ENCODE measurements around the gene FCHSD1. TPM values are rescaled to one million over a fixed set of nuclear protein-coding genes. Genes with fewer than 3 reads are reported as not detected.

Gene FCHSD1
- total and polyA plus RNA-seq, 10 donors = 20.4 to 67.3 (median 45.6) TPM

DNA sequence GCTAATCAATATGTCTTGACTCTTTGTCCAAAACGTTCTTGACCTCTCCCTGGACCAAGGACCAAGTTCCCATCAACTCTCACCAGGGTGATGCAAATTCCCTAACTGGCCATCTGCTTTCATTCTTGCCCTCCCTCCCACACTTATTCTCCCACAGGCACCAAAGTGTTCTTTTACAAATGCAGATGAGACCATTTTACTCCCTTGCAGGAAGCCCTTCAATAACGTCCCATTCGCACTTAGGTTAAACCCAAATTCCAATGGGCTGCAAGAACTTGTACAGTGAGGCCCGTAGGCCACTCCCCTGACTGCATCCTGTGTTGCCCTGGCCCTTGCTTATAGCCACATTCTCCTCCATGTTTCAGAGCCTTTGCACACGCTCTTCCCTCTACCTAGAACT is 23.5 kb upstream of the FCHSD1 start:
- Histone ChIP-seq H3K27ac (no peak overlapping the region), H3K4me3 (no peak overlapping the region), H3K27me3 (replicated peaks in 1 of 7) (no peaks in the 10 kb centered on the region), H3K4me1 (peaks cover 0 to 7% (median 2%) of the 10 kb centered on the region in 6 donors), H3K9me3 (no peaks in the 10 kb centered on the region), H3K36me3 (peaks cover 0 to 67% (median 7%) of the 10 kb centered on the region in 6 donors)
- 70 to 80% (median 78%) methylated on average over 5 of the region's 5 CpGs for WGBS, 5 donors
- DNase-seq = no peak
- intact Hi-C loops (cut with DNase I; ENCODE audit: low total_unique reads) = no loop called here
- TF ChIP-seq POLR2A (IDR thresholded peaks at IDR 0.05) = no peak
- TF ChIP-seq CTCF (IDR thresholded peaks at IDR 0.05 in 8 of 11, conservative IDR thresholded peaks at IDR 0.05 in 3 of 11) = no peak
- no peak for TF ChIP-seq POLR2AphosphoS5 (IDR thresholded peaks at IDR 0.05)

- H3K4me3 ChIP-seq = no peak overlapping the region
- intact Hi-C loops (cut with DNase I; ENCODE audit: low total_unique reads) = no loop called here
Observed at GRCh38 chr5:141672841-141673813, 21.9 kb upstream of the FCHSD1 start.

DNA sequence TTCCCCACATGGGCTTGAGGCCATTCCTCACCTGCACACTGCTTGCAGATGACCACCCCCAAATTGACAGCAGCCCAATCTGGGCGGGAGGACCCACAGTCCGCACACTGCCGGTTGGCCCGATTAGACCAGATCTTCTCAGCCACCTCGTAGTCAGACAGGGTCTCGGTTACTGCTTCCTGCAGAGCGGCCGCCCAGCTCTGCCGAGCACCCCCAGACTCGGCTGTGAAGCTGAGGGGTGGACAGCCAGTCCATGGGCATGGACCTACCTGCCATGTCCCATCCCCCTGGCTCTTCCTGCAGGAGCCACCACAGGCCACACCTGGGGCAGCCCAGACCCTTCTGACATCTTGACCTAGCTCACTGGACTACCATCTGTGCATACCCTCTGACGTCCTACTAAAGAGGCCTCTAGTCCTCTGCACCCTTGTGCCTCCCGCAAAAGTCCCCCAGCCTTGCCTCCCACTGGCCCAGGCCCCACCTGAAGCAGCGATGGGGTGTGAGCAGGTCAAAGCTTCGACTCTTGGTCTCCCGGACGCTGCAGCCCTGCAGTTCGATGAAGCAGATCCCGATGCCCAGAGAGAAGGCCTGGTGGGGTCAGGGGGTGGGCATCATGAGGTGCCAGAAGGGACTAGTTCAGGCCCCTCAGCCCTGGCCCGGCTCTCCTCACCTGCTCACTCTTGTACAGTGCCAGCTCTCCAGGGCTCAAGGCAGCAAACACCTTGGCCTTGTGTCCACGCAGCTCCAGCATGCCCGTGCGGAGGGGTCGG is 21.0 kb upstream of the FCHSD1 start:
- H3K4me1 ChIP-seq = no peaks in the 10 kb centered on the region
- 88 to 96% (median 96%) methylated on average over 11 to 23 of the region's 23 CpGs for WGBS, 5 donors
- peaks cover 0 to 67% (median 8%) of the 10 kb centered on the region in 6 donors for H3K36me3 ChIP-seq
- TF ChIP-seq POLR2AphosphoS5 (IDR thresholded peaks at IDR 0.05) = no peak
- no peak for TF ChIP-seq POLR2A (IDR thresholded peaks at IDR 0.05)
- no peak for TF ChIP-seq CTCF (IDR thresholded peaks at IDR 0.05 in 8 of 11, conservative IDR thresholded peaks at IDR 0.05 in 3 of 11)
- no peak overlapping the region for H3K27ac ChIP-seq
- H3K27me3 ChIP-seq (replicated peaks in 1 of 7) = no peaks in the 10 kb centered on the region
- DNase-seq = no peak
- no peaks in the 10 kb centered on the region for H3K9me3 ChIP-seq
- H3K4me3 ChIP-seq = no peak overlapping the region
- intact Hi-C loops (cut with DNase I; ENCODE audit: low total_unique reads) = no loop called here

More at GRCh38 chr5:141672841-141673813, 21.9 kb upstream of the FCHSD1 start:
- no peak for DNase-seq
- no peaks in the 10 kb centered on the region for H3K9me3 ChIP-seq
- TF ChIP-seq CTCF (IDR thresholded peaks at IDR 0.05 in 8 of 11, conservative IDR thresholded peaks at IDR 0.05 in 3 of 11) (no peak), POLR2A (IDR thresholded peaks at IDR 0.05) (no peak), POLR2AphosphoS5 (IDR thresholded peaks at IDR 0.05) (no peak)
- H3K27me3 ChIP-seq (replicated peaks in 1 of 7) = no peaks in the 10 kb centered on the region
- H3K36me3 ChIP-seq = peaks cover 0 to 69% (median 8%) of the 10 kb centered on the region in 6 donors
- WGBS, 5 donors = 72 to 84% (median 80%) methylated on average over 12 to 19 of the region's 19 CpGs
- no peak overlapping the region for H3K27ac ChIP-seq
- H3K4me1 ChIP-seq = no peaks in the 10 kb centered on the region

Measured in spleen (tissue), 11 donors.